ENCODE data around the gene CUX1.

DNA sequence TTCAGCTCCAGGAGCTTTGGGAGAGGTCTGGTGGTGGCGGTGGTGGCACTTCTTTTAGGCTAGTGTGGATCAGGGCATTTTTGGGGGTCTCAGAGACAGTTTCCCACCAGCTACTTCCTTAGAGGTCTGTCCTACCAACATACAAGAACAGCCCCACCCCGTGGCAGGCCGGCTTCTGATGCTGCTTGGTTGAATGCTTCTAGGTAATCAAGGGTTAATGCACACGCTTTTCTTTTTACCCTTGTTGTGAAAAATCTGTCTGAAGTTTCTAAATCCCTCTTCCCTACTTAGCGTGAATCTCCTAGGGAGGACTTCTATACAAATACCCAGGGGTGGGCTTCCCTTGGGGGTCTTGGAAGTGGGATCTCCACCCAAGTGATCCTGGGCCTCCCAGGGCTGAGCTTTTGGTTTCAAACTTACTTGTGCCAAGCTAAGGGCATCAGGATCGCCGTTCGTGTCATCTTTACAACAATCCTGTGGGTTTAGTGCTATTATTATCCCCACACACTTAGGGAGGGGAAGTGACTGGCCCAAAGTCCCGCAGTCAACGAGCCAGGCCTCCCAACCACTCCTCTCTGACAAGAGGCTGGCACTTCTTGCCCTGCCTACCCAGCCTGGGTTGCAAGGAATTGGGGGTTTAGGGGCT is 471.0 kb downstream of the CUX1 start:
- TF ChIP-seq, protein P1, sequence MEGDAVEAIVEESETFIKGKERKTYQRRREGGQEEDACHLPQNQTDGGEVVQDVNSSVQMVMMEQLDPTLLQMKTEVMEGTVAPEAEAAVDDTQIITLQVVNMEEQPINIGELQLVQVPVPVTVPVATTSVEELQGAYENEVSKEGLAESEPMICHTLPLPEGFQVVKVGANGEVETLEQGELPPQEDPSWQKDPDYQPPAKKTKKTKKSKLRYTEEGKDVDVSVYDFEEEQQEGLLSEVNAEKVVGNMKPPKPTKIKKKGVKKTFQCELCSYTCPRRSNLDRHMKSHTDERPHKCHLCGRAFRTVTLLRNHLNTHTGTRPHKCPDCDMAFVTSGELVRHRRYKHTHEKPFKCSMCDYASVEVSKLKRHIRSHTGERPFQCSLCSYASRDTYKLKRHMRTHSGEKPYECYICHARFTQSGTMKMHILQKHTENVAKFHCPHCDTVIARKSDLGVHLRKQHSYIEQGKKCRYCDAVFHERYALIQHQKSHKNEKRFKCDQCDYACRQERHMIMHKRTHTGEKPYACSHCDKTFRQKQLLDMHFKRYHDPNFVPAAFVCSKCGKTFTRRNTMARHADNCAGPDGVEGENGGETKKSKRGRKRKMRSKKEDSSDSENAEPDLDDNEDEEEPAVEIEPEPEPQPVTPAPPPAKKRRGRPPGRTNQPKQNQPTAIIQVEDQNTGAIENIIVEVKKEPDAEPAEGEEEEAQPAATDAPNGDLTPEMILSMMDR (IDR thresholded peaks at IDR 0.05) = no peak
- TF ChIP-seq POLR2A (IDR thresholded peaks at IDR 0.05) = no peak

Measured in body of pancreas (tissue), 4 donors.